HEK293 (cell line): ENCODE measurements around the gene TTLL11.

Experiments used
- CTCF ChIA-PET: fragments of 350-600 bp; formaldehyde crosslinking; extraction: SDS; loops from one replicate; lab custom pipeline; 2021; ENCODE audit warnings: antibody characterized with exemption; lab: Yijun Ruan, JAX
- POLR2A ChIA-PET: fragments of 300-600 bp; formaldehyde crosslinking; extraction: SDS; loops from one replicate; lab custom pipeline; 2020; ENCODE audit warnings: antibody characterized with exemption, inconsistent platforms; lab: Yijun Ruan, JAX
- H3K27ac ChIP-seq: fragments of 200-500 bp; sonication (Bioruptor generic); 2 replicates; pipeline ENCODE4 v1.5.1; 2014; ENCODE audit warnings: low read depth, low read length, control low read depth, inconsistent platforms; ENCODE audit errors: extremely low read depth
- H3K36me3 ChIP-seq, 2 experiments: fragments of 200-500 bp in 1 of 2; sonication (Bioruptor generic) in 1 of 2; 1 replicate in 1 of 2; 2 replicates in 1 of 2; pipeline ENCODE4 v1.5.1; 2014 to 2017; ENCODE audit warnings: inconsistent platforms in 2 of 2, low read length in 2 of 2; ENCODE audit not compliant: control insufficient read depth in 2 of 2, insufficient read depth in 1 of 2
- H3K4me1 ChIP-seq: fragments of 200-500 bp; sonication (Bioruptor generic); 2 replicates; pipeline ENCODE4 v1.5.1; 2014; ENCODE audit warnings: mild to moderate bottlenecking, low read length, inconsistent platforms; ENCODE audit not compliant: control insufficient read depth, insufficient read depth
- H3K4me3 ChIP-seq: 2 replicates; pipeline ENCODE4 v1.5.1; 2011; ENCODE audit warnings: low read depth, mild to moderate bottlenecking, control low read depth, low read length, moderate library complexity
- H3K9me3 ChIP-seq: fragments of 200-500 bp; sonication (Bioruptor generic); 2 replicates; pipeline ENCODE4 v1.5.1; 2014; ENCODE audit warnings: low read depth, low read length, inconsistent platforms; ENCODE audit not compliant: control insufficient read depth, insufficient read depth
- BCL11A ChIP-seq: fragments of 450-650 bp; formaldehyde crosslinking; IDR thresholded peaks from 2 replicates; pipeline ENCODE4 v1.5.1; 2016; ENCODE audit warnings: low read depth, missing biosample characterization, missing genetic modification characterization
- KLF1 ChIP-seq: fragments of 450-650 bp; formaldehyde crosslinking; IDR thresholded peaks from 2 replicates; pipeline ENCODE4 v1.5.1; 2016; ENCODE audit warnings: missing biosample characterization, missing genetic modification characterization
- RBAK ChIP-seq: fragments of 450-650 bp; formaldehyde crosslinking; IDR thresholded peaks from 2 replicates; pipeline ENCODE4 v1.5.1; 2016; ENCODE audit warnings: missing biosample characterization, missing genetic modification characterization
- ZBTB21 ChIP-seq: fragments of 450-650 bp; formaldehyde crosslinking; IDR thresholded peaks from 2 replicates; pipeline ENCODE4 v1.5.1; 2017; ENCODE audit warnings: missing biosample characterization, missing genetic modification characterization
- ZNF394 ChIP-seq: fragments of 450-650 bp; formaldehyde crosslinking; IDR thresholded peaks from 2 replicates; pipeline ENCODE4 v1.5.1; 2016; ENCODE audit warnings: missing biosample characterization, missing genetic modification characterization, mild to moderate bottlenecking, moderate library complexity, borderline replicate concordance
- TF ChIP-seq, protein P1 (sequence below): fragments of 450-650 bp; formaldehyde crosslinking; IDR thresholded peaks from 2 replicates; pipeline ENCODE4 v1.5.0; 2017; ENCODE audit warnings: missing biosample characterization, missing genetic modification characterization, borderline replicate concordance
- TF ChIP-seq, protein P2 (sequence below): fragments of 450-650 bp; formaldehyde crosslinking; IDR thresholded peaks from 2 replicates; pipeline ENCODE4 v1.5.1; 2016; ENCODE audit warnings: missing biosample characterization, missing genetic modification characterization
- TF ChIP-seq, protein P3 (sequence below): fragments of 450-650 bp; formaldehyde crosslinking; IDR thresholded peaks from 2 replicates; pipeline ENCODE4 v1.5.1; 2016; ENCODE audit warnings: missing biosample characterization, missing genetic modification characterization
- TF ChIP-seq, protein P4 (sequence below): fragments of 450-650 bp; formaldehyde crosslinking; IDR thresholded peaks from 2 replicates; pipeline ENCODE4 v1.5.1; 2016; ENCODE audit warnings: missing biosample characterization, missing genetic modification characterization

Gene TTLL11

DNA sequence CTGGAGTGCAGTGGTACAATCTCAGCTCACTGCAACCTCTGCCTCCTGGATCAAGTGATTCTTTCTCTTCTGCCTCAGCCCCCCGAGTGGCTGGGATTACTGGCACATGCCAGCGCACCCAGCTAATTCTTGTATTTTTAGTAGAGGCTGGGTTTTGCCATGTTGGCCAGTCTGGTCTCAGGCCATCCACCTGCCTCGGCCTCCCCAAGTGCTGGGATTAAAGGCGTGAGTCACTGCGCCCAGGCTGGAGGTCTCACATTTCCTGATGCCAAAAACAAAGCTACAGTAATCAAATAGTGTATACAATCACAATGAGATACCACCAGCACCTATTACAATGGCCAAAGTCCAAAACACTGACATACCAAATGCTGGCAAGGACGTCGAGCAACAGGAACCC, 51.1 kb downstream of the TTLL11 start:
- H3K4me1 ChIP-seq = no peaks in the 10 kb centered on the region
- no peak overlapping the region for H3K27ac ChIP-seq
- CTCF ChIA-PET = interaction anchor here (0.7 kb wide), 1 partner anchor 27 kb away, joined by 4 read pairs; no protein-coding TSS in a partner anchor
- H3K9me3 ChIP-seq = no peaks in the 10 kb centered on the region
- TF ChIP-seq ZNF394 (tag by site-specific recombination) = no peak
- no peak for TF ChIP-seq BCL11A (tag by site-specific recombination)
- TF ChIP-seq, protein P1, sequence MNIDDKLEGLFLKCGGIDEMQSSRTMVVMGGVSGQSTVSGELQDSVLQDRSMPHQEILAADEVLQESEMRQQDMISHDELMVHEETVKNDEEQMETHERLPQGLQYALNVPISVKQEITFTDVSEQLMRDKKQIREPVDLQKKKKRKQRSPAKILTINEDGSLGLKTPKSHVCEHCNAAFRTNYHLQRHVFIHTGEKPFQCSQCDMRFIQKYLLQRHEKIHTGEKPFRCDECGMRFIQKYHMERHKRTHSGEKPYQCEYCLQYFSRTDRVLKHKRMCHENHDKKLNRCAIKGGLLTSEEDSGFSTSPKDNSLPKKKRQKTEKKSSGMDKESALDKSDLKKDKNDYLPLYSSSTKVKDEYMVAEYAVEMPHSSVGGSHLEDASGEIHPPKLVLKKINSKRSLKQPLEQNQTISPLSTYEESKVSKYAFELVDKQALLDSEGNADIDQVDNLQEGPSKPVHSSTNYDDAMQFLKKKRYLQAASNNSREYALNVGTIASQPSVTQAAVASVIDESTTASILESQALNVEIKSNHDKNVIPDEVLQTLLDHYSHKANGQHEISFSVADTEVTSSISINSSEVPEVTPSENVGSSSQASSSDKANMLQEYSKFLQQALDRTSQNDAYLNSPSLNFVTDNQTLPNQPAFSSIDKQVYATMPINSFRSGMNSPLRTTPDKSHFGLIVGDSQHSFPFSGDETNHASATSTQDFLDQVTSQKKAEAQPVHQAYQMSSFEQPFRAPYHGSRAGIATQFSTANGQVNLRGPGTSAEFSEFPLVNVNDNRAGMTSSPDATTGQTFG (tag by site-specific recombination) = no peak
- POLR2A ChIA-PET = no interaction called here
- H3K36me3 ChIP-seq = peaks cover 0 to 3% of the 10 kb centered on the region in 2 experiments; a peak in 1 of 3 replicates
- no peak overlapping the region for H3K4me3 ChIP-seq

DNA sequence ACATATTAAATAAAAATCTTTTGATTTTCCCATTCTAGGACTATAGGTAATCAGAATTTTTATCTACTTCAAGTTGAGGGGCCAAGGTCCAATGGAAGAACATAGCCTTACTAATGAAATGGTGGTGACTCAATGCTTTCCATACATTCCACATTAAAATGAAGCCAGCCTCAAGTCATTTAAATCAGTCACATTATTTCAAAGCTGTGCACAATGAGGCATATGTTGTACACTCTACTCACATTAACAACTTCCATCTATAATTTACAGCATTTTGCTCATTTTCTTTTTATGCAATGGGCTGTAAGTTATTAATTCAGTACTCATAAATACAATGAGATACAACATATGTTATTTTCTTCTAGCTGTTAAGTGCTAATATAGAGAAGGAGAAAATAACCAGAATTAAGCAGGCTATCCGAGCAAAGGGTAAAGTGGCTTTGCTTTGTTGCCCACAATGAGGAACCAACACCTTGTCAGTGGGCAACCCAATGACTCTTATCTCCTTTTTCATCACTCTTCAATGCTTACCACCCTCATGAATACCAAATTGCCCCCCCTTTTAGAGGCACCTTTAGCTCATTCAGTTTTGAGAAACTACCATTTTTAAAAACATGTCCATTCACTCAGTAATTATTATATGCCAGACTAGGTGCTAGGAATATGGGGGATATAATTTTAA, 52.4 kb downstream of the TTLL11 start:
- CTCF ChIA-PET = interaction anchor here (0.6 to 1.4 kb wide), 7 partner anchors 16 to 495 kb away, joined by 3 to 5 read pairs (median 3); no protein-coding TSS in a partner anchor
- TF ChIP-seq RBAK (tag by site-specific recombination) (no peak), KLF1 (tag by site-specific recombination) (no peak), ZBTB21 (tag by site-specific recombination) (no peak)
- TF ChIP-seq, all 188 proteins: peak for 0

DNA sequence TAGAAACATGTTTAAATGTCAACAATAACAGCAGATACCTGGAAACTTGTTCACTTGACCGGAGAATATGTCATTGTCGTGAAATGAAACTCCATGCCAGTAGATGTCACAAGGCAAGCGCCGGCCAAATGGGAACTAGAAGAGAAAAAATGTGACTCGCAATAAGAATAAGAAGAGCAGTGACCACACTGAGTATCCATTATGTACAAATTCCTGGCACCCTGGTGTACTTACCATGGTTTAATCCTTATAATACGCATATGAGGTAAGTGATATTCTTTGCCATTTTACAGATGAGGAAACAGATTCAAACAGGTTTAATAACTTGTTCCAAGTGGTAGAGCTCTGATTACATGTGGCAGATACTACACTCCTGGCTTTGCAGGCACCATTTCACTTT, 53.9 kb downstream of the TTLL11 start:
- CTCF ChIA-PET = interaction anchor here (1.2 kb wide), 1 partner anchor 27 kb away, joined by 4 read pairs; no protein-coding TSS in a partner anchor
- TF ChIP-seq, protein P2, sequence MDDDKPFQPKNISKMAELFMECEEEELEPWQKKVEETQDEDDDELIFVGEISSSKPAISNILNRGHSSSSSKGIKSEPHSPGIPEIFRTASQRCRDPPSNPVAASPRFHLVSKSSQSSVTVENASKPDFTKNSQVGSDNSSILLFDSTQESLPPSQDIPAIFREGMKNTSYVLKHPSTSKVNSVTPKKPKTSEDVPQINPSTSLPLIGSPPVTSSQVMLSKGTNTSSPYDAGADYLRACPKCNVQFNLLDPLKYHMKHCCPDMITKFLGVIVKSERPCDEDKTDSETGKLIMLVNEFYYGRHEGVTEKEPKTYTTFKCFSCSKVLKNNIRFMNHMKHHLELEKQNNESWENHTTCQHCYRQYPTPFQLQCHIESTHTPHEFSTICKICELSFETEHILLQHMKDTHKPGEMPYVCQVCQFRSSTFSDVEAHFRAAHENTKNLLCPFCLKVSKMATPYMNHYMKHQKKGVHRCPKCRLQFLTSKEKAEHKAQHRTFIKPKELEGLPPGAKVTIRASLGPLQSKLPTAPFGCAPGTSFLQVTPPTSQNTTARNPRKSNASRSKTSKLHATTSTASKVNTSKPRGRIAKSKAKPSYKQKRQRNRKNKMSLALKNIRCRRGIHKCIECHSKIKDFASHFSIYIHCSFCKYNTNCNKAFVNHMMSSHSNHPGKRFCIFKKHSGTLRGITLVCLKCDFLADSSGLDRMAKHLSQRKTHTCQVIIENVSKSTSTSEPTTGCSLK = no peak
- TF ChIP-seq, protein P3, sequence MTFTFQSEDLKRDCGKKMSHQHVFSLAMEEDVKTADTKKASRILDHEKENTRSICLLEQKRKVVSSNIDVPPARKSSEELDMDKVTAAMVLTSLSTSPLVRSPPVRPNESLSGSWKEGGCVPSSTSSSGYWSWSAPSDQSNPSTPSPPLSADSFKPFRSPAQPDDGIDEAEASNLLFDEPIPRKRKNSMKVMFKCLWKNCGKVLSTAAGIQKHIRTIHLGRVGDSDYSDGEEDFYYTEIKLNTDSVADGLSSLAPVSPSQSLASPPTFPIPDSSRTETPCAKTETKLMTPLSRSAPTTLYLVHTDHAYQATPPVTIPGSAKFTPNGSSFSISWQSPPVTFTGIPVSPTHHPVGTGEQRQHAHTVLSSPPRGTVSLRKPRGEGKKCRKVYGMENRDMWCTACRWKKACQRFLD = no peak
- TF ChIP-seq, protein P4, sequence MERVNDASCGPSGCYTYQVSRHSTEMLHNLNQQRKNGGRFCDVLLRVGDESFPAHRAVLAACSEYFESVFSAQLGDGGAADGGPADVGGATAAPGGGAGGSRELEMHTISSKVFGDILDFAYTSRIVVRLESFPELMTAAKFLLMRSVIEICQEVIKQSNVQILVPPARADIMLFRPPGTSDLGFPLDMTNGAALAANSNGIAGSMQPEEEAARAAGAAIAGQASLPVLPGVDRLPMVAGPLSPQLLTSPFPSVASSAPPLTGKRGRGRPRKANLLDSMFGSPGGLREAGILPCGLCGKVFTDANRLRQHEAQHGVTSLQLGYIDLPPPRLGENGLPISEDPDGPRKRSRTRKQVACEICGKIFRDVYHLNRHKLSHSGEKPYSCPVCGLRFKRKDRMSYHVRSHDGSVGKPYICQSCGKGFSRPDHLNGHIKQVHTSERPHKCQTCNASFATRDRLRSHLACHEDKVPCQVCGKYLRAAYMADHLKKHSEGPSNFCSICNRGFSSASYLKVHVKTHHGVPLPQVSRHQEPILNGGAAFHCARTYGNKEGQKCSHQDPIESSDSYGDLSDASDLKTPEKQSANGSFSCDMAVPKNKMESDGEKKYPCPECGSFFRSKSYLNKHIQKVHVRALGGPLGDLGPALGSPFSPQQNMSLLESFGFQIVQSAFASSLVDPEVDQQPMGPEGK (tag by site-specific recombination) = no peak
- Histone ChIP-seq H3K4me1 (no peaks in the 10 kb centered on the region), H3K27ac (no peak overlapping the region), H3K4me3 (no peak overlapping the region), H3K36me3 (peaks cover 0 to 3% of the 10 kb centered on the region in 2 experiments; a peak in 1 of 3 replicates), H3K9me3 (no peaks in the 10 kb centered on the region)
- POLR2A ChIA-PET = no interaction called here

More for the DNA sequence above, 52.4 kb downstream of the TTLL11 start:
- POLR2A ChIA-PET = no interaction called here
- no peaks in the 10 kb centered on the region for H3K9me3 ChIP-seq
- H3K27ac ChIP-seq = no peak overlapping the region
- H3K36me3 ChIP-seq = peaks cover 0 to 3% of the 10 kb centered on the region in 2 experiments; a peak in 1 of 3 replicates
- no peak overlapping the region for H3K4me3 ChIP-seq
- no peaks in the 10 kb centered on the region for H3K4me1 ChIP-seq
